AG04450 (cell line): ENCODE data around the gene SH2D3C. TPM values are rescaled to one million over a fixed set of nuclear protein-coding genes. Genes with fewer than 3 reads are reported as not detected.

Source experiments
- CTCF ChIA-PET: fragments of 300-600, 350-600 bp; formaldehyde crosslinking; extraction: SDS; loops from one replicate; lab custom pipeline; 2022; ENCODE audit warnings: antibody characterized with exemption, inconsistent platforms; lab: Charles Lee
- POLR2A ChIA-PET: fragments of 350-600 bp; formaldehyde crosslinking; extraction: SDS; loops from one replicate; lab custom pipeline; 2021; ENCODE audit warnings: antibody characterized with exemption, inconsistent platforms; lab: Yijun Ruan, JAX
- DNase-seq: peaks from one replicate; pipeline ENCODE4 v3.0.0-alpha.2; 2011; ENCODE audit warnings: low read depth, low spot score
- H3K27ac ChIP-seq: one replicate; pipeline ENCODE4 v1.5.1; 2012; ENCODE audit warnings: low read depth, low read length, control low read depth
- H3K27me3 ChIP-seq: one replicate; pipeline ENCODE4 v1.6.0; 2012; ENCODE audit warnings: low read length; ENCODE audit not compliant: control insufficient read depth, insufficient read depth
- H3K4me3 ChIP-seq: 2 replicates; pipeline ENCODE4 v1.5.1; 2011; ENCODE audit warnings: mild to moderate bottlenecking, low read depth, low read length, control low read depth
- H3K9me3 ChIP-seq: 2 replicates; pipeline ENCODE4 v1.5.1; 2012; ENCODE audit warnings: low read length; ENCODE audit not compliant: control insufficient read depth, insufficient read depth
- polyA plus RNA-seq: library from polyadenylated mRNA; depleted of rRNA; stranded (reverse); fragments of >200 nt; gene quantifications from 2 replicates; pipeline ENCODE4 v1.2.3, GENCODE V29; 2011
- TF ChIP-seq, protein P1 (sequence below): IDR thresholded peaks from 2 replicates; pipeline ENCODE4 v1.5.1; 2011; ENCODE audit warnings: low read depth, low read length, control low read depth, inconsistent platforms

The SH2D3C gene
- polyA plus RNA-seq, 1 experiment, result not detected

DNA sequence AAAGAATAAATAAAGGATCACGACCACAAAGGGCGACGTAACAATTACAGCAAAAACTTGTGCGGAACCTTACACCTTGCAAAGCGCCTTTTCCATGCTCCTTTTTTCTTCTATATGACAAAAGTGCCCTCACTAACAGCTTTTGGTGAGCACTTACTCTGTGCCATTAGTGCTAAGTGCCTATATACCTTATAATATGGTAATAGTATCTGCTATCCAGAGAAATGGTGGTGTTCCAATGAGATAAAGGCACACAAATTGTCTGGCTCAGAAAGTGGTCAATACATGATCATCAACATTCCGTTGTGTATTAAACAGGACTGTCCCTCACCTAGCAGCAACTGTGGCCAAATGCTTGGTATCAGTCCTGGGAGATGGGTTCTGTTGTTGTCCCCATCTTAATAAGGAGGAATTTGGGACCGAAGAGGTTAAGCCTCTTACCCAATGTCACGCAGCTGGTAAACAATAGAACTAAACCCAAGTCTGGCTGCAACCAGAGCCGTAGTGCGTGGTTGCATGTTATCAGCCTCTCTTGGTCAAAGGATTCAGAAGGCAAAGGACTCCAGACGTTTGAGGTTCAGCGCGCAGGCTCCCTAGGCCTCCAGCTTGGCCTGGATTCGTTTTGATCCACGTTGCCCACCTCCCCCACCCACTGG, 42.8 kb downstream of the SH2D3C start:
- TF ChIP-seq, protein P1, sequence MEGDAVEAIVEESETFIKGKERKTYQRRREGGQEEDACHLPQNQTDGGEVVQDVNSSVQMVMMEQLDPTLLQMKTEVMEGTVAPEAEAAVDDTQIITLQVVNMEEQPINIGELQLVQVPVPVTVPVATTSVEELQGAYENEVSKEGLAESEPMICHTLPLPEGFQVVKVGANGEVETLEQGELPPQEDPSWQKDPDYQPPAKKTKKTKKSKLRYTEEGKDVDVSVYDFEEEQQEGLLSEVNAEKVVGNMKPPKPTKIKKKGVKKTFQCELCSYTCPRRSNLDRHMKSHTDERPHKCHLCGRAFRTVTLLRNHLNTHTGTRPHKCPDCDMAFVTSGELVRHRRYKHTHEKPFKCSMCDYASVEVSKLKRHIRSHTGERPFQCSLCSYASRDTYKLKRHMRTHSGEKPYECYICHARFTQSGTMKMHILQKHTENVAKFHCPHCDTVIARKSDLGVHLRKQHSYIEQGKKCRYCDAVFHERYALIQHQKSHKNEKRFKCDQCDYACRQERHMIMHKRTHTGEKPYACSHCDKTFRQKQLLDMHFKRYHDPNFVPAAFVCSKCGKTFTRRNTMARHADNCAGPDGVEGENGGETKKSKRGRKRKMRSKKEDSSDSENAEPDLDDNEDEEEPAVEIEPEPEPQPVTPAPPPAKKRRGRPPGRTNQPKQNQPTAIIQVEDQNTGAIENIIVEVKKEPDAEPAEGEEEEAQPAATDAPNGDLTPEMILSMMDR, result no peak
- Histone ChIP-seq H3K4me3 (no peak overlapping the region), H3K9me3 (no peaks in the 10 kb centered on the region), H3K27ac (no peak overlapping the region), H3K27me3 (no peaks in the 10 kb centered on the region)
- CTCF ChIA-PET, result interaction anchor here (0.6 to 2.4 kb wide), 25 partner anchors 12 to 272 kb away, joined by 3 to 62 read pairs (median 6); partner anchors contain the start of genes SH2D3C and ST6GALNAC4
- DNase-seq, result no peak
- POLR2A ChIA-PET, result interaction anchor here (1.4 to 1.5 kb wide), 3 partner anchors 20 to 146 kb away, joined by 4 to 9 read pairs (median 5); partner anchors contain the start of genes CDK9, PTRH1 and TTC16

DNA sequence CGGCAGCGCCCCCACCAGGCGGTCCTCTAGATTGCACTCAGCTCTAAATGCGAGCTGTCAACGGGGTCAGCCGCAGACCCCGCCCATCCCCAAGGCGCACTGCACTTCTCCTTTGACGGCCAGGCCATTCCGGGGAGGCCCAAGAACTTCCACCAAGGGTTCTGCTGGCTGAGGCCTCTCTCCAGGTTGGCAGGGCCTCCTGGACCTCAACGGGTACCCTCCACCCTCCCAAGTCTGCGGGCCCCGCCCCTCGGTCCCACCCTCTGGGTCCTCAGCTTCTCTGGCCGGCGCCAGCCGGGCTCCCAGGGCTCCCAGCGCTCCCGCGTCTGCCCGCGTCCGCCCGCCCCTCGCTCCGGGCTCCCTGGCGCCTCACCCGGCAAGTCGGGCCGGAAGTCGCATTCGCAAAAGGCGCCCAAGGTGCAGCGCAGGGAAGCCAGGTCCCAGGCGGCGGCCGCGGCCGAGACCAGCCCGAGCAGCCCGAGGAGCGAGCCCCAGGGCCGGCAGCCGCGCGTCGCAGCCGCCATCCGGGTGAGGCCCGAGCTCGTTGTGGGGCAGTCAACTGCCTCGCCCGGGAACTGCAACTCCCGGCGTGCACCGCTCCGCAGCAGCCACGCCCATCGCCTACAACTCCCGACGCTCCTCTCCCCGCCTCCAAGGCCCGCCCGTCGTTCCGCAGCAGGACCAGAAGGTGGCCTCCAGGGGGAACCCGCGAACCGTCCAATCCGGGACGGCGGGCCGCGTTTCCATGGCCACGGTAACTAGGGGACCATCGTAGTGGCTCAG, 43.5 kb downstream of the SH2D3C start, which contains the start of gene TOR2A:
Gene TOR2A, minus strand, starts transcription at position 548 of the 783 bp plus-strand sequence. Its CDS starts 24 bp downstream, at position 524.
- ChIA-PET CTCF (interaction anchor here (0.6 to 2.4 kb wide), 71 partner anchors 9 to 459 kb away, joined by 3 to 62 read pairs (median 5); partner anchors contain the start of genes ENG, PTRH1, SH2D3C and ST6GALNAC4), POLR2A (interaction anchor here (0.5 to 1.5 kb wide), 12 partner anchors 12 to 376 kb away, joined by 3 to 9 read pairs (median 4); partner anchors contain the start of genes CDK9, PTRH1, ST6GALNAC4 and STXBP1)
- H3K9me3 ChIP-seq, result no peaks in the 10 kb centered on the region

DNA sequence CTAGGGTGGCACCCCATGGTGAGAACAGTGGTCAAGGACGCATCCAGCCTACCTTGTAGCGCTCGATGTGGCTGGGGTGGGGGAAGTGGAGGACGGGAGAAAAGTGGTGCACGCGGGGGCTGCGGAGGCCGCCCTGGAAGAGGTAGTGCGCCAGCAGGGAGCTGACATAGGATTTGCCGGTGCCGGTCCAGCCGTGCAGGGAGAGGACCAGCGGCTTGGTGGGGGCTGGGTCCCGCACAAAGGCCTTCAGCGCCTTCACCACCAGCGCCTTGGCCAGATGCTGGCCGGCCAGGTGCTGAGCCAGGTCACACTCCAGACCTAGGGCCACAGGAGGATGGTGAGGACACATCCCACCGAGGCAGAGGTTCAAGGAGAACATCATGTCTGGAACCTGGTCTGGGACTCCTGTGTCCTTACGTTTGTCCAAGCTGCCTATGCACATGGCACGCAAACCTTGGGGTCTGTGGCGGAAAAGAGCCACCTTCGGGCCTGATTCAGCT, 44.2 kb downstream of the SH2D3C start:
- CTCF ChIA-PET, result interaction anchor here (0.7 to 2.4 kb wide), 62 partner anchors 9 to 278 kb away, joined by 3 to 62 read pairs (median 5); partner anchors contain the start of genes ENG, PTRH1, SH2D3C and ST6GALNAC4
- Histone ChIP-seq H3K9me3 (no peaks in the 10 kb centered on the region; the same call in 1 of the 2 replicates), H3K27ac (peak overlapping the region; percentile 21), H3K27me3 (no peaks in the 10 kb centered on the region), H3K4me3 (peak overlapping the region; percentile 72)
- TF ChIP-seq, protein P1, result no peak; the same call in 1 of the 2 replicates
- POLR2A ChIA-PET, result interaction anchor here (0.5 to 1.5 kb wide), 12 partner anchors 11 to 376 kb away, joined by 3 to 9 read pairs (median 4); partner anchors contain the start of genes CDK9, PTRH1, ST6GALNAC4 and STXBP1
- no peak for DNase-seq

More for the DNA sequence above, 43.5 kb downstream of the SH2D3C start, which contains the start of gene TOR2A:
- TF ChIP-seq, protein P1, result peak; percentile 90
- H3K27me3 ChIP-seq, result no peaks in the 10 kb centered on the region
- peak within 1 kb of the TSS; percentile 72 for H3K4me3 ChIP-seq
- H3K27ac ChIP-seq, result peak within 1 kb of the TSS; percentile 21
- peak; percentile 91 for DNase-seq

DNA sequence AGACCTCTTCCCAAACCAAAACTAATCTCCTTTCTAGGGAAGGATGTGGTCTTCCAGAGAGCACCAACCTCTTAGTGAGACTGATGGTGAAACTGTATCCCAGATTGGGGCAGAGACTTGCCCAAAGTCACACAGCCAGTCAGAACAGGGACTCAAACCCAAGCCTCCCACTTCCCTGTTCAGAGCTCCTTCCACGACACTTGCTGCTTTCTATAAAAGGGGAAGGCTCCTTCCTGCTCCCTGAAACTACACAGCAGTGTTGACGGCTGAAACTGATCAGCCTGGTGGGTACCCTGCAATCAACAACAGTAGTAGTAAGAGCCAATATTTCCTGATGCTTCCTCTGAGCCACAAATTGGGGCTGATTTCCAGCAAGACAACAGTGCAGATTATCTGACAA, 44.9 kb downstream of the SH2D3C start:
- ChIA-PET POLR2A (no interaction called here), CTCF (interaction anchor here (0.8 to 1.7 kb wide), 4 partner anchors 9 to 213 kb away, joined by 4 to 21 read pairs (median 9); partner anchors contain the start of genes PTRH1 and TTC16)
- Histone ChIP-seq H3K27me3 (no peaks in the 10 kb centered on the region), H3K27ac (no peak overlapping the region), H3K4me3 (no peak overlapping the region), H3K9me3 (no peaks in the 10 kb centered on the region; the same call in 1 of the 2 replicates)
- TF ChIP-seq, protein P1, result no peak
- no peak for DNase-seq
